OCI-LY1 (cell line): Measurements from ENCODE around the gene ULK3.

Experiments
- H2AFZ ChIP-seq: fragments of 200-600 bp; sonication (generic), shearing (Covaris generic); 2 replicates; pipeline ENCODE4 v1.6.0; 2014; ENCODE audit warnings: antibody characterized with exemption, mild to moderate bottlenecking, low read length
- H3F3A ChIP-seq: fragments of 200-600 bp; sonication (generic), shearing (Covaris generic); 2 replicates; pipeline ENCODE4 v1.6.0; 2014; ENCODE audit warnings: mild to moderate bottlenecking, antibody characterized with exemption, low read length, moderate library complexity; ENCODE audit not compliant: insufficient read depth
- H3K27ac ChIP-seq: fragments of 200-600 bp; sonication (generic); 2 replicates; pipeline ENCODE4 v1.5.1; 2014; ENCODE audit warnings: low read length, mixed run types, mild to moderate bottlenecking, low read depth; ENCODE audit not compliant: poor library complexity, severe bottlenecking
- H3K27me3 ChIP-seq: fragments of 200-600 bp; sonication (generic); 2 replicates; pipeline ENCODE4 v1.6.0; 2014; ENCODE audit warnings: antibody characterized with exemption, mild to moderate bottlenecking, low read length, moderate library complexity; ENCODE audit not compliant: insufficient read depth
- H3K36me3 ChIP-seq: fragments of 200-600 bp; sonication (generic); 2 replicates; pipeline ENCODE4 v1.6.1; 2014; ENCODE audit warnings: mild to moderate bottlenecking, antibody characterized with exemption, low read length, moderate library complexity, mixed read lengths; ENCODE audit not compliant: insufficient read depth
- H3K4me1 ChIP-seq: fragments of 200-600 bp; sonication (generic); 2 replicates; pipeline ENCODE4 v1.5.1; 2014; ENCODE audit warnings: mild to moderate bottlenecking, low read length, moderate library complexity; ENCODE audit not compliant: insufficient read depth, severe bottlenecking
- H3K4me2 ChIP-seq: fragments of 200-600 bp; sonication (generic), shearing (Covaris generic); 2 replicates; pipeline ENCODE4 v1.6.1; 2014; ENCODE audit warnings: low read length
- H3K4me3 ChIP-seq: fragments of 200-600 bp; sonication (generic); 2 replicates; pipeline ENCODE4 v1.5.1; 2014; ENCODE audit warnings: low read length, low read depth, mild to moderate bottlenecking, mixed read lengths; ENCODE audit not compliant: poor library complexity, severe bottlenecking
- H3K79me2 ChIP-seq: fragments of 200-600 bp; shearing (Covaris generic); 2 replicates; pipeline ENCODE4 v1.6.1; 2016; ENCODE audit warnings: mixed run types, low read length, mixed read lengths; ENCODE audit not compliant: insufficient read depth
- H3K9ac ChIP-seq: fragments of 200-600 bp; sonication (generic), shearing (Covaris generic); 2 replicates; pipeline ENCODE4 v1.6.1; 2014; ENCODE audit warnings: mild to moderate bottlenecking, low read length, mixed read lengths
- H3K9me2 ChIP-seq: fragments of 200-600 bp; sonication (generic), shearing (Covaris generic); 2 replicates; pipeline ENCODE4 v1.6.1; 2014; ENCODE audit warnings: low read depth, mild to moderate bottlenecking, low read length, mixed read lengths
- H3K9me3 ChIP-seq: fragments of 200-600 bp; shearing (Covaris generic); 2 replicates; pipeline ENCODE4 v1.6.1; 2014; ENCODE audit warnings: low read length, mixed read lengths
- H4K20me1 ChIP-seq: fragments of 200-600 bp; sonication (generic), shearing (Covaris generic); 2 replicates; pipeline ENCODE4 v1.6.0; 2016; ENCODE audit warnings: mild to moderate bottlenecking, low read length; ENCODE audit not compliant: insufficient read depth
- EZH2 ChIP-seq: fragments of 200-600 bp; sonication (generic), shearing (Covaris generic); IDR thresholded peaks from 2 replicates; pipeline ENCODE4 v1.8.0; 2017; ENCODE audit warnings: borderline replicate concordance, mixed run types, mild to moderate bottlenecking, antibody characterized with exemption, low read length, moderate library complexity, mixed read lengths
- TF ChIP-seq, protein P1 (sequence below): fragments of 200-600 bp; sonication (generic), shearing (Covaris generic); IDR thresholded peaks from 2 replicates; pipeline ENCODE4 v1.5.1; 2017; ENCODE audit warnings: mild to moderate bottlenecking, antibody characterized with exemption, low read length, moderate library complexity, mixed read lengths

Gene ULK3

GRCh38 chr15:74868059-74868458, 25.1 kb upstream of the ULK3 start:
- Histone ChIP-seq H3K9me2 (no peaks in the 10 kb centered on the region), H3K27ac (no peak overlapping the region), H3K27me3 (no peaks in the 10 kb centered on the region), H3K79me2 (peaks cover 40% of the 10 kb centered on the region), H3K4me3 (no peak overlapping the region), H2AFZ (no peak overlapping the region), H3K36me3 (peaks cover 36% of the 10 kb centered on the region), H3K4me1 (peaks cover 33% of the 10 kb centered on the region), H3F3A (no peaks in the 10 kb centered on the region), H3K9me3 (peaks cover 9% of the 10 kb centered on the region), H3K9ac (no peak overlapping the region), H4K20me1 (no peaks in the 10 kb centered on the region), H3K4me2 (no peak overlapping the region)
- TF ChIP-seq, protein P1, sequence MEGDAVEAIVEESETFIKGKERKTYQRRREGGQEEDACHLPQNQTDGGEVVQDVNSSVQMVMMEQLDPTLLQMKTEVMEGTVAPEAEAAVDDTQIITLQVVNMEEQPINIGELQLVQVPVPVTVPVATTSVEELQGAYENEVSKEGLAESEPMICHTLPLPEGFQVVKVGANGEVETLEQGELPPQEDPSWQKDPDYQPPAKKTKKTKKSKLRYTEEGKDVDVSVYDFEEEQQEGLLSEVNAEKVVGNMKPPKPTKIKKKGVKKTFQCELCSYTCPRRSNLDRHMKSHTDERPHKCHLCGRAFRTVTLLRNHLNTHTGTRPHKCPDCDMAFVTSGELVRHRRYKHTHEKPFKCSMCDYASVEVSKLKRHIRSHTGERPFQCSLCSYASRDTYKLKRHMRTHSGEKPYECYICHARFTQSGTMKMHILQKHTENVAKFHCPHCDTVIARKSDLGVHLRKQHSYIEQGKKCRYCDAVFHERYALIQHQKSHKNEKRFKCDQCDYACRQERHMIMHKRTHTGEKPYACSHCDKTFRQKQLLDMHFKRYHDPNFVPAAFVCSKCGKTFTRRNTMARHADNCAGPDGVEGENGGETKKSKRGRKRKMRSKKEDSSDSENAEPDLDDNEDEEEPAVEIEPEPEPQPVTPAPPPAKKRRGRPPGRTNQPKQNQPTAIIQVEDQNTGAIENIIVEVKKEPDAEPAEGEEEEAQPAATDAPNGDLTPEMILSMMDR: no peak
- TF ChIP-seq EZH2: no peak

GRCh38 chr15:74867466-74868038, 24.6 kb upstream of the ULK3 start:
- Histone ChIP-seq H3K9ac (no peak overlapping the region), H2AFZ (no peak overlapping the region), H3K4me2 (no peak overlapping the region), H4K20me1 (no peaks in the 10 kb centered on the region), H3K4me3 (no peak overlapping the region), H3K36me3 (peaks cover 36% of the 10 kb centered on the region), H3K79me2 (peaks cover 37% of the 10 kb centered on the region), H3K9me2 (no peaks in the 10 kb centered on the region), H3K9me3 (peaks cover 9% of the 10 kb centered on the region), H3F3A (no peaks in the 10 kb centered on the region), H3K4me1 (peaks cover 32% of the 10 kb centered on the region), H3K27me3 (no peaks in the 10 kb centered on the region), H3K27ac (no peak overlapping the region)
- TF ChIP-seq, protein P1: no peak
- no peak for TF ChIP-seq EZH2

GRCh38 chr15:74866090-74866489, 23.1 kb upstream of the ULK3 start:
- no peak overlapping the region for H2AFZ ChIP-seq
- peaks cover 33% of the 10 kb centered on the region for H3K79me2 ChIP-seq
- H3K4me3 ChIP-seq: no peak overlapping the region
- H4K20me1 ChIP-seq: no peaks in the 10 kb centered on the region
- H3K27me3 ChIP-seq: no peaks in the 10 kb centered on the region
- H3K27ac ChIP-seq: no peak overlapping the region
- peaks cover 36% of the 10 kb centered on the region for H3K36me3 ChIP-seq
- no peak overlapping the region for H3K4me2 ChIP-seq
- H3F3A ChIP-seq: no peaks in the 10 kb centered on the region
- no peak overlapping the region for H3K9ac ChIP-seq
- no peaks in the 10 kb centered on the region for H3K9me2 ChIP-seq
- H3K4me1 ChIP-seq: peaks cover 19% of the 10 kb centered on the region
- H3K9me3 ChIP-seq: peaks cover 9% of the 10 kb centered on the region
- TF ChIP-seq, protein P1: no peak
- no peak for TF ChIP-seq EZH2
